CD4-positive, alpha-beta T cell treated with Interleukin-17A for 4 hours (primary cell): ENCODE results near the gene GGA1.
"Not testable (repeated sequence)": the region's sequence is repeated elsewhere in the genome, so short reads cannot be mapped to it uniquely, and the experiment has no call there.

Experiments used
- DNase-seq: peaks from one replicate; pipeline ENCODE4 v3.0.0-alpha.2; 2020; ENCODE audit warnings: mixed read lengths

The GGA1 gene

DNA sequence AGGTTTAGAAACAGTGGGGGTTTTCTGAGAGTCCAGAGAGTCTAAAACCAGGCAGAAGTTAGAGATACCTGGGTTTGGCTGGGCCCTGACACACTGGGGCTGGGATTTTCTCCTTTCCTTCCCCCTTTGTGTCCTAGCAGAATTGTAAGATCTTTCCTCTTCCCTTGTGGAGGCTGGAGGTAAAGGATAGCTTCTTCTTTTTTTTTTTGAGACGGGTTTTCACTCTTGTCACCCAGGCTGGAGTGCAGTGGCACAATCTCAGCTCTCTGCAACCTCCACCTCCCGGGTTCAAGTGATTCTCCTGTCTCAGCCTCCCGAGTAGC, 1.5 kb downstream of the GGA1 start:
- DNase-seq = not testable (repeated sequence)

DNA sequence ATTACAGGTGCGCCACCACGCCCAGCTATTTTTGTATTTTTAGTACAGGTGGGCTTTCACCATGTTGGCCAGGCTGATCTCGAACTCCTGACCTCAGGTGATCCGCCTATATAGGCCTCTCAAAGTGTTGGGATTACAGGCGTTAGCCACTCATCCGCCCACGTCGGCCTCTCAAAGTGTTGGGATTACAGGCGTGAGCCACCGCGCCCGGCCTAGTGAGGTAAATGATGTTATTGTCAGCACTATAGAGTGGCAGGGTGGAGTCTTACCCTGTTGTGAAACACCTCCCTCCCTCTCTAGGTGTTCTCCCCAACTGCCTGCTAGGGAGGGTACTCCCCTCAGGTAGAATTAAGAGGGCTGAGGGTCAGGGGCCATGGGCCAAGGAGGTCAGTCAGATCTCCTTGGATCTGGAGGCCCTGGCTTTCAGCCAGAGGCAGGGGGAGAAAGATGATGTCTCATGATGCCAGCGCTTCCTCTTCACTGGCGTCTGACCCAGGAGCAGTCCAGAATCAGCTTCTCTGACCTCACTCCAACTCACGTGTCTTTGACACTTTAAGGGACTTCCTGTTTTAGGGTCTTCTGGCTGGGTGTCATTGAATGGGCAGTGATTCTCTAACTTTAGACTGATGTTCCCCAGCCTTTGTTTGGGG, 2.0 kb downstream of the GGA1 start:
- DNase-seq = no peak

DNA sequence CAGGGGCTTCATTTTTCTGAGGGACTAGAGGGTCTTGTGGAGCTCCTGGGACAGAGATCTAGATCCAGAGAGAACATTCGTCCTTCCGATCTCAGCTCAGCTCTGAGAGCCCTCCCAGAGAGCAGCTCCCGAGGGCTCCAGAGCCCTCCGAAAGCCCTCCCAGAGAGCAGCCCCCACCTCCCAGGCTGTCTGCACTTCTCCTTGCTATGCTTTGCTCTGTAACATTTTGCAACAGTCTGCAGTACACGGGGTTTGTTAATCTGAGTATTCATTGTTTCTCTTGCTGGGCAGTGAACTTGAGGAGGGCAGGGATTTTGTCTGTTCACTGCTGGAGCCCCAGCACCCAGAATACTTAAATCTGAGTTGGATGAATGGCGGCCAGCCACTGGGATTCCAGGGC, 2.6 kb downstream of the GGA1 start:
- no peak for DNase-seq

DNA sequence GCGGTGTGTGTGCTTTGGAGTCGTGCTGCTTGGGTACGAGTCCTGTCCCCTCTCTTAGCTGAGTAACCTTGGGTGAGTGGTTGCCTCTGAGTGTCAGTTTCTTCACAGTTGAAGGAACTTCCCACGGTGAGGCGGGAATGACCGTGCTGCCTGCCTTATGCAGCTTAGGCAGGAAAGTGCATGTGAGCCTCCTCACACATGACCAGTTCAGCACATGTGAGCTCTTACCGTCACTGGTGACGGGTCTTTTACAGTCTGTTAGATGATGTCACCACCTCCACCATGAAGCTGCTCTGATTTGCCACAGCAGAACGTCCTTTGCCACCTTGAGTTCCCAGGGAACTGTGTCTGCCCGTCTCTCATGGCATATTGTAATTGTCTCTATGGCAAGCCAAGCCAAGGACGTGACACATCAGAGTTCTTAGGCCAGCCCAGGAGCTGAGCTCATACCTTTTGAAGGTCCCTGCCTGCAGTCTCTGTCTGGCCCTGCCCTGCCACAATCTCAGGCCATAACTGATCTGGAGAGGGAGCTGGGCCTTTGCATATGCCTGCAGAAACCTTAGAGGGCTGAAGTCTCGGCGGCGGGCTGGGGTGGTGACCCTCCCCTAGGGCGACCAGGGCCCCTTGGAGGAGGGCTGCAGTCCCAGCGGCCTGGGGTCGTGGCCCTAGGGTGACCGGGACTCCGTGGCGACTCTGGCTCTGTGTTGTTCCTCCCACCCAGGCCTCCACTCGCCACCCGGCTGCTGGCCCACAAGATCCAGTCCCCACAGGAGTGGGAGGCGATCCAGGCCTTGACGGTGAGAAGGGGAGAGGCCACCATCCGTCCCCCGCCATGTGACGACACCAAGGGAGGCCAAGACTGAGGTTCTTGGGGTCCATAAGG, 7.8 kb downstream of the GGA1 start:
- no peak for DNase-seq

DNA sequence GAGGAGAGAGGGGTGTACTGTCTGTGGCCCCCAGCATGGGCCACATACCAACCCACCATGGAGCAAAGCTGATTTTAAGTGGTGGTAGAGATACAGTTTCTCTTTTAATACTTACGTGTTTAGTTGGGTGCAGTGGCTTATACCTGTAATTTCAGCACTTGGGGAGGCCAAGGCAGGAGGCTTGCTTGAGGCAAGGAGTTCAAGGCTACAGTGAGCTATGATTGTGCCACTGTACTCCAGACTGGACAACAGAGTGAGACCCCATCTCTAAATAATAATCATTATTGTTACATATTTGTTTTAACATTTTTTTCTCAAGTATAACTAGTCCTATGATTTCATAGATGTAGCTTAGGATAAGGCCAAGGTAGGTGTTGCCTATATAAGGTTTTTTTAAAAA, 8.8 kb downstream of the GGA1 start:
- no peak for DNase-seq

DNA sequence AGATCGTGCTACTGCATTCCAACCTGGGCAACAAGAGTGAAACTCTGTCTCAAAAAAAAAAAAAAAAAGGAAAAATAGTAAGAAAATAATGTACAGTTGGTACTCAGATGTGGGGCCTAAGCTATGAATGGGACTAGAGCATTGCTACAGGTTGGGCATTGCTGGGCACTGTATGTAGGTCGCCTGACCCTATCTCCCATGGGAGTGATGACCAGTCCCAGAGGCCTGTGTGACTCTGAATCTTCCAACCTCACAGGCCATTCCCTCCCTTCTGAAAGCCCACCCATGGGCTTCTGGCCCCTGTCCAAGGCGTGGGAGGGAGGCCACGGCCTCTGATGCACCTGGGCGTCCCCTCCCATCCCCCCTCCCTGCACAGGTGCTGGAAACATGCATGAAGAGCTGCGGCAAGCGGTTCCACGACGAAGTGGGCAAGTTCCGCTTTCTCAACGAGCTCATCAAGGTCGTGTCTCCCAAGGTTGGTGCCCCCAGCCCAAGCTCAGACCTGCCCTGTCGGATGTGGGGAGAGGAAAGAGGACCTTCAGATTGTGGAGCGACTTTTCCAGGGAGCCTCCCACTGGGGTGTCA, 9.5 kb downstream of the GGA1 start:
- DNase-seq = no peak

DNA sequence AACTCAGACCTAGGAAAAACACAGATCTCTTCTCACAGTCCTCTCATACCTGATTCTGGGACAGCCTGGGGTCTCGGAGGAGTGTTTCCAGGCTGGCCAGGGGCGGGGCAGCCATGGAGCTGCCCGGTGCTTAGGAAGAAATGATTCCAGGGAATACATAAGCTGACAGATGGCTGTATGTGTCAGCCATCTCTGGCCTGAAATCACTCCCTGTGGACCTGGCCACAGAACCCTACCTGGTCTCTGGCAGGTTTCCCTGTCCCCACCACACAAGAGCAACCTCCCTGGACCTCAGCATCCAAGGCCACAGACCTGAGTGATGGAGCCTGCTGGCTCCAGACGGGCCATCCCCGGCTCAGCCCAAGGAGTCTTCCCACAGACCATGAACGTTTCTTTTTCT, 10.0 kb downstream of the GGA1 start:
- DNase-seq = no peak

DNA sequence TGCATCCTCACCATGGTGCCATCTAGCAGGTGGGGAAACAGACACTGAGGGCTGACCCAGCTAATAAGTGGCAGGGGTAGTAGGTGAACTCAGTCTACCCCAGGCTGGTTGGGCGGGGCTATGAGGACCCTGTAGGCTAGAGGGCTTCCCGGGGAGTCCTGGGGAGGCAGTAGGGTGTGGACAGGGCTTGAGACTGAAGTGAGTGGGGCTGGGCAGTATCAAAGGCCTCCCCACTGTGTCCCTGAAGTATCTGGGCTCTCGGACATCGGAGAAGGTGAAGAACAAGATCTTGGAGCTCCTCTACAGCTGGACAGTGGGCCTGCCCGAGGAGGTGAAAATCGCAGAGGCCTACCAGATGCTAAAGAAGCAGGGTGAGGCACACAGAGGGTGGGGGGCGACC, 11.4 kb downstream of the GGA1 start:
- DNase-seq = no peak

DNA sequence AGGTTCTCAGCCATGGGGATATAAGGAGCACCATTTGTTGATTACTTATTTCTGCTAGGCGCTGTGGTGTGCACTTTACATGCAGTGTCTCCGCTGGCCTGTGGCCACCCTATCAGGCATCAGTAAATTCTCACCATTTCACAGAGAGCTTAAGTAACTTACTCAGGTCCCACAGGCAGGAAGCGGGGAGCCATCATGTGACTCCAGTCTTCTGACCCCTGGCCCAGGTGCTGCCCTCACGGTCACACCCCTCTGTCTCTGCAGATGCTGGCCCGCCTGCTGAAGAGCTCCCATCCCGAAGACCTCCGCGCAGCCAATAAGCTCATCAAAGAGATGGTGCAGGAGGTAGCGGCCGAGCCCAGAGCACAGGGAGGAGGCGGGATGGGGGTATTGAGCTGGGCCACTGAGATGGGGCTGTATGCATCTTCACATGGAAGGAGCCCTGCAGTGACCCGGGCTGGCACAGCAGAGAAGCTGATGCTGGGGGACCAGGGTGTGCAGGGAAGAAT, 12.8 kb downstream of the GGA1 start:
- no peak for DNase-seq

DNA sequence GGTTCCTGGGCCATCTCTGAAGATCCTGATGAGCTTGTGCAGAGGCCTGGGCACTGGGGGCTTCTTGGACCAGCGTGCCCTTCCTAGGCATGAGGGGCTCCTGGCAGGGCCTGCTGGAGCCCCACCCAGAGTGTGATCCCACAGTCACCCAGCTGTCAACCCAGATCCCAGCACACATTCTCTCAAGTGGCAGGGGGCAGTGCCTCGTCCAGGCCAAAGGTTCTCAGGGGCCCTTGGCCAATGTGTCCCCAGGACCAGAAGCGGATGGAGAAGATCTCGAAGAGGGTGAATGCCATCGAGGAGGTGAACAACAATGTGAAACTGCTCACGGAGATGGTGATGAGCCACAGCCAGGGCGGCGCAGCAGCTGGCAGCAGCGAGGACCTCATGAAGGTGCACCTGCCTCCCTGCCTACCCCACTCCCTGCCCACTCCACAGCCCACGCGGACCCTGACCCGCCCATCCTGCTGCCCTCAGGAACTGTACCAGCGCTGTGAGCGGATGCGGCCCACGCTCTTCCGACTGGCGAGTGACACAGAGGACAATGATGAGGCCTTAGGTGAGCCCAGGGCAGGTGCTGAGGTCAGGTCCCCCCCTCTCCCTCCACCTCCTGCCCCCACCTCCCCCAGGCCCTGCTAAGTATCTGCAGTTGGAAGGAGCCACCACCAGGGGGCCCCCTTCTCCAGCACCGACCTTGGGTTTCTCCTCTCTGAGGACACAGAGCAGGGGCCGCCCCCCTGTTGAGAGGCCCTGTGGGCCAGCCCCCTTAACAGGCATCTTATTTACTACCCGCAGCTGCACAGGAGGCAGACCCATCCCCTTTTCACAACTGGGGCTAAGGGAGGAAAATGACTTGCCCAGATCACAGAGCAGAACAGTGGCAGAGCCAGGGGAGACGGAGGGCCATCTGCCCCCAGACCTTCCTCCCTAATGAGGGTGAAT, 14.7 kb downstream of the GGA1 start:
- DNase-seq = peak; percentile 82

DNA sequence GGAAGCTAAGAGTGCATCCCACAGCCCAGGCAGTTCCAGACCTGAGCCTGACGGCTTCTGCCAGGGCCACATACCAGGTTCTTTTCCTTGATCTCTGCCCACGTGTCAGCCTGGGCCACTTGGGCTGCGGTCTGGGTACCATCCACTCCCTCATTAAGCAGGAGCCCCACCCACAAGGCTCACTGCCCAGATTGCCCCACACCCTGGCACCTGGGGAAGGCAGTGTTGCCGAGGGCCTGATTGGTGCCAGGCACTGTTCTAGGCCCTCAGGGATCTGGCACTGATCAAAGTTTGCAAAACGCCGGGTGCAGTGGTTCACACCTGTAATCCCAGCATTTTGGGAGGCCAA, 15.4 kb downstream of the GGA1 start:
- DNase-seq = no peak

DNA sequence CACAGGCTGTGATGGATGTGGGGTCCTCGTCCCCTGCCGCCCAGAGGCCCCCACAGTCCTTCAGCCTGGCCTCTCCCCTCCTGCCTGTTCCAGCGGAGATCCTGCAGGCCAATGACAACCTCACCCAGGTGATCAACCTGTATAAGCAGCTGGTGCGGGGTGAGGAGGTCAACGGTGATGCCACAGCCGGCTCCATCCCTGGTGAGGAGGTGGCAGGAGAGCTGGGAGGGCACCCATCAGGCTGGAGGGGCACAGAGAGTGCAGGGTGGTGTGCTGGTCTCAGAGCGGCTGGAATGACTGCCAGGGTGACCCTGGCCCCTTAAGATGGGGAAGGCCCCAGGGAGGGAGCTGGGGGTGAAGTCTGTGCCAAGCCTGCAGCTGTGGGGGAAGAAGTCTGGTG, 16.2 kb downstream of the GGA1 start:
- DNase-seq = no peak

DNA sequence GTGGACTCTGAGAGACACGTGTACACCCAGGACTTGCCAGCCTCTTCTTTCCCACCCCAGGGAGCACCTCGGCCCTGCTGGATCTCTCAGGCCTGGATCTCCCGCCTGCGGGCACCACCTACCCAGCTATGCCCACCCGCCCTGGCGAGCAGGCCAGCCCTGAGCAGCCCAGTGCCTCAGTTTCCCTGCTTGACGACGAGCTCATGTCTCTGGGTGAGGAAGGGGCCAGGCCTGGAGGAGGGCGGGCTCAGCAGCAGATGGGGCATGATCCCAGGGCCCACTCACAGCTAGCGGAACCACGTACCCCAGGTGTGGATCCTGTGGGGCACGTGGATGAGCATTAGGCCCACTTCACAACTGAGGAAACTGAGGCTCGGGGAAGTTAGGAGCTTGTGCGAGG, 17.1 kb downstream of the GGA1 start:
- no peak for DNase-seq

DNA sequence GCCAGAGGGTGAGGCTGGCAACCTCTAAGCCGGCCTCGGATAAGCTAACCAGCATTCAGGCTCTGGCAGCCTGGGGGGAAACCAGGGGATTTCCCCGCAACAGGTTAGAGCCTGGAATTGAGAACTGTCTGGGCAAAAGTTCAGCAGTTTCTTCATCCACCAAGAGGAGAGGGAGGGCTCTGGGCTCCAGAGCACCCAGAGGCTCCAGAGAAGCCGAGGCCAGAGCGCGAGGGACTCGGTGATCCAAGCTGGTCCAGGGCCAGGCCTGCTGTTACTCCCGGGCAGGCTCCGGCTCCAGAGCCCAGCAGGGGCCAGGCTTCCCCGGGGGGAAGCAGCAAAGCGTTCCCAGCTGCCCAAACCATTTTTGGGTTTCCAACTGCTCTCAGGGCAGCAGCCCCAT, 17.5 kb downstream of the GGA1 start:
- DNase-seq = no peak

DNA sequence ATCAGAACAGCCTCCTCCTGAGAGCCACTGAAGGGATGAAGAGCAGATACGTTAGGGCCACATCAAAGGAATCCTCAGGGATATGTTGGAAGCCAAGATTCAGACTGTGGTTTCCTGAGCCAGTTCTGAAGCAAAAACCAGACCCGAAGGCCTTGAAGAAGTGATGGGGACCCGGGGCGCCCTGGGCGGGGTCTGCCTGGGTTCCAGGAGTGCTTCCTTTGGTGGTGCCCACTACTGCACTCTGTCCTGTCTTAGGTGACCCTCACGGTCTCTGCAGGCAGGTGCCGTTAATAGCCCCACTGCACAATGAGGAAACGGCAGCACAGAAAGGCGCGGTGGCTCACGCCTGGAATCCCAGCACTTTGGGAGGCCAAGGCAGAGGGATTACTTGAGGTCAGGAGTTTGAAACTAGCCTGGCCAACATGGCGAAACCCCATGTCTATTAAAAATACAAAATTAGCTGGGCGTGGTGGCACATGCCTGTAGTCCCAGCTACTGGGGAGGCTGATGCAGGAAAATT, 18.0 kb downstream of the GGA1 start:
- no peak for DNase-seq

DNA sequence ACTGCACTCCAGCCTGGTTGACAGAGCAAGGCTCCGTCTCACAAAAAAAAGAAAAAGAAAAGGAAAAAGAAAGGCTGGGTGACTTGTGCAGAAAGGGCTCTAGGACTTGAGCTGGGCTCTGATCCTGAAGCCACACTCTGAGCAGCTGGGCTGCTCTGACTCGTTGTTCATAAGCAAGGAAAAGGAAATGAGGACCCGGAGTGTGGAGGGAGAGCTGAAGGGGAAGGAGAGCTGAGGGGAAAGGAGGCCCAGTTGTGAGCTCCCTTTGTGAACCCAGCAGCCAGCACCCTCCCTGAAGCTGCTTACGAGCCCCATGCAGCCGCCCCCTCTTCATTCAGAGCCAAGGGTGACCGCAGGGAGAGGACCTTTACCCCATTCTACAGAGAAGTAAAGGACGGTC, 18.5 kb downstream of the GGA1 start:
- DNase-seq = peak; percentile 32

DNA sequence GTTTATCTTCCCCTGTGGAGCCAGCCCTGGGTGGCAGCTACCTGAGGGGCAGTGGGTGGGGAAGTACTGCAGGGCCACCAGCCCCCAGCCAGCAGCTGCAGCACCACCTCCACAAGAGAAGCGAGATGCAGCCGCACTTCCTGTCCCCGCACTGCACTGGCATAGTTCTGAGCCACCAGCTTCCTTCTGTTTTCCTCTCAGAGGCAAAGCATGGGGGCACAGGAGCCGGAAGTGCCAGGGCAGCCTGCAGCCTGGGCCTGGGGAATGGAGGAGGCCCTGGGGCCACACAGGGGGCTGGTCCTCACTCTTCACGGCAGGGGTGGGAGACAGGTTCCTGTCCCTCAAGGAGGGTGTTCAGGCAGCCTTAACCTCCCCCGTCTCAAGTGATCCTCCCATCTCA, 18.9 kb downstream of the GGA1 start:
- DNase-seq = peak; percentile 78

DNA sequence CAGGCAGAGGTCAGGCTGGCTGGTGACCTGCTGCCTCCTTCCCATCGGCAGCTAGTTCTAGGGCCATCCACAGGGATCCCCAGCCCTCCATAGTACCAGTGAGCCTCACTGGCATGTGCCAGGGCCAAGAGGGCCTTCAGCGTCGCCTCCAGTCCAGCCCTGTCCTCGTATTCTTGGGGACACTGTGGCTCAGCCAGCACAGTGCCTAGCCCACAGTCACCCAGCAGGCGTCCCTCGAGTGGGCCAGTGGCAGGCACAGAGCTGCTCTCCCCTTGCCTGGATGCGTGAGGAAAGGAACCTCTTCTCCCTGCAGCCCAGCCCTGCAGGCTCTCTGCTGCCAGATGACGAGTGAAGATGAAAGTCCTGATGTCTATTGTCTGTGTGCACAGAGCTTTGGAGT, 20.2 kb downstream of the GGA1 start:
- no peak for DNase-seq

DNA sequence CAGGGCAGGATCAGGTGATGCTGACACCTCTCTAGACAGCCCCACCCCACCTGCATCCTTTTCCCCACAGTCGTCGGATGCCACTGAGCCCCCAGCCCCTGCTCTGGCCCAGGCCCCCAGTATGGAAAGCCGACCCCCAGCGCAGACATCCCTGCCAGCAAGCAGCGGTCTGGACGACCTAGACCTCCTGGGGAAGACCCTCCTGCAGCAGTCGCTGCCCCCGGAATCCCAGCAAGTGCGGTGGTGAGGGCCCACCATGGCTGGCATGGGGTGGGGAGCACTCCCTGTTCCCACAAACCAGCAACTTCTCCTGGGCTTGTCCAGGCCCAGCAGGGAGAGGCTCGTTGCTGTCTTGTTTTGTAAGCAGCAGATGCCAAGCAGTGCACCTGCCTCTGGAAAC, 21.3 kb downstream of the GGA1 start:
- DNase-seq = no peak

DNA sequence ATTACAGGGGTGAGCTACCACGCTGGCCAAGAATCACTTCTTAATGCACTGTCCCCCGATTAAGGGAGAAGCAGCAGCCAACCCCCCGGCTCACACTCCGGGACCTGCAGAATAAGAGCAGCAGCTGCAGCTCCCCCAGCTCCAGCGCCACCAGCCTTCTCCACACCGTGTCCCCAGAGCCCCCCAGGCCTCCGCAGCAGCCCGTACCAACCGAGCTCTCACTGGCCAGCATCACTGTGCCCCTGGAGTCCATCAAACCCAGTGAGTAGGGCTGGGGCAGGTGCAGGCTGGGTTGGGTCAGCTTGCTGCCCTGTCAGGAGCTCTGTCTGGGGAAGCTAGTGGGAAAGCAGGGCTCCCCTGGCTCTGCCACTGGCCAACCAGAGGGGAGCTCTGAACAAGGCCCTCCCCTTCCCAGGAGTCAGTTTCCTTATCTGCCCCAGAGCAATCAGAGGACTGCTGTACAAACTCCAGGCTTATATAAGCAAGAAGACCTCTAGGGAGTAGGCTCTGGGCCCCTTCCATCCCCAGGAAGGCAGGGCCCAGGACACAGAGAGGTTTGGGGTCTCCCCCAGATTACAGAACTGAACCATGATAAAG, 22.3 kb downstream of the GGA1 start:
- no peak for DNase-seq

DNA sequence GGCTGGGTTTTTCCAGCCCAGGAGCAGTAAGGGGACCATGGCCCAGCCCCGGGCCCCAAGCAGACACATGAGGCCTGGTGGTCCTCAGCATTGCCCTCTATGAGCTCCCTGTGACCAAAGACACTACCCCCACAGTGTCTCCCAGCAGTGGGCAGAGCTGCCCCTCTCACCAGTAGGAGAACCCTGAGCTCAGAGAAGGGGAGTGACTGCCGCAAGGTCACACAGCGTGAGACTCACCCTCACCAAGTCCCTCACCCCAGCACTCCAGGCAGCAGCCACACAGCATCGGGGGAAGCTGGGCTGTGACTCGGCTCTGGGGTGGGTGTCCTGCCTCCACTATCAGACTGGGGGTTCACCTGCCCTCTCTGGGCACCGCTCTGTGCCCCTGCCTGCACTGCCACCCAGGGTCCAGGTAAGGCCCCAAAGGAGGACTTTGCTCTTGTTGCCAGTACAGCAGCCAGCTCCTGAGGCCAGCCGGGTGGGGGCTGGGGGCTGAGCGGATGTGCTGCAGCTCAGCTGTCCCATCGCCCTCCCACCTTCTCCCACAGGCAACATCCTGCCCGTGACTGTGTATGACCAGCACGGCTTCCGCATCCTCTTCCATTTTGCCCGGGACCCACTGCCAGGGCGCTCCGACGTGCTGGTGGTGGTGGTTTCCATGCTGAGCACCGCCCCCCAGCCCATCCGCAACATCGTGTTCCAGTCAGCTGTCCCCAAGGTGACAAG, 23.0 kb downstream of the GGA1 start:
- no peak for DNase-seq
